ENCODE measurements around the gene MFSD12.
"Not testable (repeated sequence)": the region's sequence is repeated elsewhere in the genome, so short reads cannot be mapped to it uniquely, and the experiment has no call there.

Gene MFSD12

DNA sequence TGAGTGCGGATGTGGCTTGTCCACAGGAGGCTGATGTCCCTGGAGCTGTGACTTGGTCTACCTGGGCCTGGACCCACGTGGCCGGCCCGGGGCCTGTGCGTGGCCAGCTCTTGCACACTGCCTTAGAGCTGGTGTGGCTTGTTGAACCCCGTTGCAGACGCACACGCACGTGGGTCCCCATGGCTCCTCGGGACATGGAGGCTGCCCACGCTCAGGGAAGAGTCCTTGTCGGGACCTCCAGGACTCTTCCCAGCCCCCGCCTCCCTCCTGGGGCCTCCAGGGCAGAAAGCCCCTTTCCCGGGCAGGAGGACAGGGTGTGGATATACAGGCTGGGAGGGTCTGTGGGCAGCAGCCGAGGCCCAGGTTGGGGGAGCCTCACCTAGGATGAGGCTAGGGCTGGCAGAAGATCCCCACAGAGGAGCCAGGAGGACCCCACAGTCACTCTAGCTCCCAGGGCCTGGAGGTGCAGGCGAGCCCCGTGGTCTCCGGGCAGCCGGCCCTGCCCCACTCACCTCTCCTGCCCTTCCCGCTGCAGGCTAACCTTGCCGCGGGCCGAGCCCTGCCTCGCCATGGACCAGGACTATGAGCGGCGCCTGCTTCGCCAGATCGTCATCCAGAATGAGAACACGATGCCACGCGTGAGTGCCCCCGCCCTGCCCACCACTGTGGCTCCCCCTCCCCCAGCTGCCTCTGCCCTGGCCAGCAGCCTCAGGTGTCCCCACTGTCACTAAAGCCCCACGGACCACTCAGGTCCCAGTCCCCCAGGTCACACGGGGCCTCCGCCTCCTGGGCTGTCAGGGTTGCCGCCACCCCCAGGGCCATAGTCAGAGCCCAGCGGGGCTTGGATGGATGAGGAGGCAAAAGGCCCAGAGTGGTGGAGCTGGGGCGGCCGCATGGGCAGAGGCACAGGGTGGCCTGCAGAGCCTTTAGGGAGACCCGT, 34.7 kb downstream of the MFSD12 start:
- no peak for DNase-seq (ENCODE audit: low read depth)

DNA sequence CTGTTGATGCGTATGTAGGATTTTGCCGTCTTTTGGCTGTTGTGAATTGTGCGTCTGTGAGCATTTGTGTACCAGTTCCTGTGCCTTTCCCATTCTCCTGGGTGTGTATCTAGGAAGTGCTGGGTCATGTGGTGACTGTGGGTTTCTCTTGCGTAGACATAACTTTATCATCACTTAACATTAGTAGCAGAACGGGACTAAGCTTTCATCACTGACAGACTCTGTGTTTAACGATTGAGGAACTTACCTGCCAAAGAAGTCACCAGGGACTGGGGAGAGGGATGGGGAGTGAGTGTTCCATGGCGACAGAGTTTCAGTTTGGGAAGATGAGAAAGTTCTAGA, 36.3 kb downstream of the MFSD12 start:
- DNase-seq (ENCODE audit: low read depth), result no peak

DNA sequence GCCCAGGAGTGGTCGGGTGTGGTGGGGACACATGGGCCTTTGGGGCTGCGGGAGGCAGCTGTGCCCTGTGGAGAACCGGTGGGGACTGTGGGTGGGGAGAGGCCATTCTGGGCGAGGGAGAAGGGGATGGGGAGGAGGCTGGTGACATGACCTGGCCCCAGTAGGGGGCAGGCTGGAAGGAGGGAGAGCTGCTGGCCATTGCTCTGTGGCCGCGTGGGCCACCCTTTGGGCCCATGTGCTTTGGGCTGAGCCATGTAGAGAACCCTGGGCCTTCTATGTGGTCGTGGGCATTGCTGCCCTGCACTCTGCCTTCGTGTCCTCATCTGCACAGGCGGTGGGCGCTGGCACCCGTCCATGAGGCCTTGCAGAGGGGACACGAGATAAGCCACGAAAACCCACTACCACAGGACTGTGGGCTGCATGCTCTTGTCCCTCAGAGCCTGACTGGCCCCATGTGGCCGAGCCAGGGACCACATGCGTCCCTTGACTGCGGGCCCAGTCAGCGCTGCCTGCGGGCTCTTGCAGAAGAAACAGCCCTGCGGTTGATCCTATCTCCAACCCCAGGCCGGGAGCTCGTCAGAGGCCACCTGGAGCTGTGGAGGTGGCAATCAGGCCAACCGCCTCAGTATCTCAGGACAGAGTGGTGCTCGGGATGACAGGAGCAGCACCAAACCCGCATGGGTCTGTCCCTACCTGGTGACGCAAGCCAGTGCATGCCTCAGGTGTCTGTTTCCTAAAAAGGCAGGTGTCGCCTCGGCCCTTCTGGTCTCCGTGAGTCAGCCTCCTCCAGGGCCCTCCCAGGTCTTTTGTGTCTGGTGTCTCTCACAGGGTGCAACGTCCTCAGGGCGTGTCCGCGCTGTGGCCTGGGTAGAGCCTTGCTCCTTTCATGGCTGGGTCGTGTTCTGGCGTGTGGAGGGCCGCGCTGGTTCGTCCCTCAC, 37.0 kb downstream of the MFSD12 start:
- DNase-seq (ENCODE audit: low read depth), result no peak

DNA sequence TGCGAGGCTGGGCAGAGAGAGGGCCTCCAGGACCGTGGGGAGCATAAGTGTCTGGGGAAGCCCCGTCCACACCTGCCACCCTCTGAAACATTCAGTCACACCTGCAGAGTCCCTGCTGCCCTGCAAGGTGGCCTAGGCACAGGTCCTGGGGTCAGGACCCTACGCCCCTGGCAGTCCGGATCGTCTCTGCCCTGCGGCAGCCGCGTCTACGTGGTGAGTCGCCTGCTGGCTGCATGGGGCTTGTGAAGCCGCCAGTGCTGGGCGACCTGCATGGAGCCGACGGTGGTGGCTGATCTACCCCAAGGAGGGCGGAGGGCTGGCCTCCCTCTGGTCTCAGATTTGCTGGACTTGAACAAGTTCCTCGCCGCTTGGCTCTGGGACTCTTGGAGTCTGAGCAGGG, 38.3 kb downstream of the MFSD12 start:
- no peak for DNase-seq (ENCODE audit: low read depth)

DNA sequence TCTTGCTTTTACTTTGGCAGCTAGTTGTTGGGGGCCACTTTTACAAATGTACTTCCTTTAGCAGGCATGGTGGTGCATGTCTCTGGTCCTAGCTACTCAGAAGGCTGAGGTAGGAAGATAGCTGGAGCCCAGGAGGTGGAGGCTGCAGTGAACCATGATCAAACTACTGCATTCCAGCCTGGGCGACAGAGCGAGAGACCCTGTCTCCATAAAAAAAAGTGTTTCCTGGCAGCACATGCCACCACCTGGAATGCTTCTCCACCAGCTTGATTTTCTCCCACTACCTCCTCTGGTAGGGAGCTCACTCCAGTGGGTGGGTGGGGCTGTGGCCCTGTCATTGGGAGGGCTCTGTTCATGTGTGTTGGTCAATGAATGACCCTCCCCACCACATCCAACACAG, 38.7 kb downstream of the MFSD12 start:
- DNase-seq (ENCODE audit: low read depth), result no peak

DNA sequence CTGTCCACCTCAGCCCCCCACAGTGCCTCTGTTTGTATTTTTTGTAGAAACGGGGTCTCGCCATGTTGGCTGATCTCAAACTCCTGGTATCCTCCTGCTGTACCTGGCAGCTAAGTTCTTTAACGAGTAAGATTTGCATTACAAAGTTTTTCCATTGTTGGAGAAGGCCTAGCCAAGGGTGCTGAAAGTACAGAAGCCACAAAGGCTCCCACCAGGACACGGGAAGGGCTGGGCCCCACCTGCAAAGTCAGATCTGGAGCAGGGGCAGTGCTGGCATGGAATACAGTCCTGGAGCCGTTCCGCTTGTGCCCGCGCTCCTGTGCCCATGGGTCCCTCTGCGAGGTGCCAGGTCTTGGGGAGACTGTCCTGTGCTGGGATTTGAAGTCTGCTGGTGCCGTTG, 39.1 kb downstream of the MFSD12 start:
- DNase-seq (ENCODE audit: low read depth), result no peak

DNA sequence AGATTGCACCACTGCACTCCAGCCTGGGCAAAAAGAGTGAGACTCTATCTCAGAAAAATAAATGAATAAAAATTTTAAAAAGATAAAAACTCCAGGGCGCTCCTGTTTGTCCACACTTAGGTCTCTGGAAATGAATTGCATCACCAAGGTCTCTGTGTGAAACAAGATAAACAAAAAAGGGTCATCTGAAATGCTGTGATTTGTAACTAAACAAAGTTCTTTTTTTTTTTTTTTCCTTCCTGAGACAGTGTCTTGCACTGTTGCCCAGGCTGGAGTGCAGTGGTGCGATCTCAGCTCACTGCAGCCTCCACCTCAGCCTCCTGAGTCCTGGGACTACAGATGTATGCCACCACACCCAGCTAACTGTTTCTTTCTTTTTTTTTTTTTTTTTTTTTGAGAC, 39.7 kb downstream of the MFSD12 start:
- no peak for DNase-seq (ENCODE audit: low read depth)

DNA sequence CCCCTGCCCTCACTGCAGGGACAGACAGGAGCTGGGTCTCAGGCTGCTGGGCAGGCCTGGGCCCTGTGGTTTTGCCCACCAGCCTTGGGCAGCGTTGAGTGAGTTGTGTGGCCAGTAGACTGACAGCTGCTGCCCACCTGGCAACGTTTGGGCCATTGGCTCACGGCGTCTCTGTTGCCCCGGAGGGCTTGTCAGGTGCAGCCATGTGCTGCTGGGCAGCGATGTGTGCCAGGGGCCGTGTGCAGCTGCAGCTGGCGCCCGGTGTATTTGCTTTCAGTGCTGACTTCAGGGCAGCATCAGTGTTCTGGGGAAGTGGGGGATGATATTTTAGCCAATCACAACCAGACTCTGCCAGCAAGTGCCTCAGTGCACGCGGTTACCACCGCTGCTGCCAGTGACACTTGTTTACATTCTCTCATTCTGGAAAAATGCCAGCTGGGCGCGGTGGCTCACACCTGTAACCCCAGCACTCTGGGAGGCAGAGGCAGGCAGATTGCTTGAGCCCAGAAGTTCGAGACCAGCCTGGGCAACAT, 40.6 kb downstream of the MFSD12 start:
- no peak for DNase-seq (ENCODE audit: low read depth)

DNA sequence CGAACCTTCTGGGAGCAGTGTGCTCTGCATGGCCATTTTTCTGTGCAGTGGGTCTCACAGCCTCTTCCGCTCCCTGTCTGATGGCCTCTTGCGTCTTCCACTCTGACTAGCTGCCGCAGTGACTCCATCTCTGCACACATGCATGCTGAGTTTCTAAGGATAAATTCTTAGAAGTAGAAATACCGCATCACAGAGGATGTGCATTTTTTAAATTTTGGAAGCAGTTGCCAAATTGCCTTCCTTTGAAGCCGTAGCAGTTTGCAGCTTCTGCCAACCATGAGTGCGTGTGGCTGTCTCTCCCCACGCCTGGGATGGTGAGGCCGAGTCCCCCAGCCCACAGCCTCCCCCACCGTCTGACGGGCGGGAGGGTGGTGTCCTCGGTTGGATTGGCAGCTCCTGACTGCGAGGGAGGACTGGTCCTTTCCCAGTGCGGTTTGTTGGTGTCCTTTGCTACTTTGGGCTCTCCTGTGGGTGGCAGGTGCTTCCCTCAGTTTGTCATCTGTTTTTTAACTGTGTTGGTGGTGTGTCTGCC, 41.4 kb downstream of the MFSD12 start:
- DNase-seq (ENCODE audit: low read depth), result no peak

DNA sequence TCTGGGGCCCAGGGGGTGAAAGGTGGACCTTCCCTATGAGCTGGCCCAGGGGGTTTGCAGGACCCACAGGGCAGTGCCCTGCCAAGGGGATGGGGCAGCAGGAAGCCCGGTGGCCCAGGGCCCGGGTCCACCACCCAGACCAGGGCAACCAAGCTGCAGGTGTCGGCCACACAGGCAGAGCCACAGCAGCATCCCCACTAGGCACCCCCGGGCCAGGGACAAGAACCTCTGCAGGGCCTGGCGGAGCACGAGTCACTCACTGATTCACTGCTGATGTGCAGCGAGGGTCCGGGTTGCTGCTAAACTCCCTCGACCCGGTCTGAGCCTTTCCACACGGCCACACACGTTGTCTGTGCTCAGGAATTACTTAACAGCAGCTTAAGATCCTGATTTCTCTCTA, 42.5 kb downstream of the MFSD12 start:
- no peak for DNase-seq (ENCODE audit: low read depth)

DNA sequence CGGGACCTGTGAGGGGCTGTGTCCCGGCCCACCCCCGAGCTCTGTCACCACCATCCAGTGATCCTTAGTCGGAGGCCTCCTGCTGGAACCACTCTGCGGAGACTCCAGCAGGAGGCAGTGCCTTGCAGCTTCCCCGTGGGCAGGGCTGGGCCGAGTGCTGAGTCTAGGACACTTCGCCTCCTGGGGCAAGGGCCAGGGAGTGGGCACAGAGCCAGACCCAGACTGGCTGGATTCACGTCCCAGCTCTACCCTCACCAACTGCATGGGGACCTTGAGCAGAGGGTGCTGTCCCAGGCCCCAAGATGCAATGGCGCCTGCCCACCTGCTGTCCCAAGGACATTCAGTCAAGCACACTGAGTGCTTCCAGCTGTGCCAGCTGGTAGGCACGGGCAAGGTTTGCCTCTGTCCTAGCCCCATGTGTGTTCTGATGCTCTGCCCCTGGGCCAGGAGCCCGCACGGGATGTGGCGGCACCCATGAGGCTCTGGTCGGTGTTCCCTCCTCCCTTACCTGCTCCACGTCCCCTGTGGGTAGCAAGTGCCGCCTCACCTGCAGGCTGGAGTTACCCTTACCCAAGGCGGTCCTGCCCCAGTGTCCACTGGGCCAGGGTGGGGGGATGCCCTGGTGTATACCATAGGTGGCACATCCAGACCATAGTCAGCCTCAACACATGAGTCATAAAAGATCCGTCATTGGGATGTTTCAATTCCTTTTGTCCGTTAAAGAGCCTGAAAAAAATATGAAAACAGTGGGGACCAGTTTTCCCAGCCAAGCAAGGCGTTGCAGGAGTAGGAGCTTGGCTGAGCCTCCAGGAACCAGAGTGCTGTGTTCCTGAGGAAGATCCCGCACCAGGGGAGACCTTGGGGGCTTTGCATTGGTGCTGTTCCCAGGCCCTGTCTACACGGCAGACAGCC, 43.9 kb downstream of the MFSD12 start:
- DNase-seq (ENCODE audit: low read depth), result no peak

DNA sequence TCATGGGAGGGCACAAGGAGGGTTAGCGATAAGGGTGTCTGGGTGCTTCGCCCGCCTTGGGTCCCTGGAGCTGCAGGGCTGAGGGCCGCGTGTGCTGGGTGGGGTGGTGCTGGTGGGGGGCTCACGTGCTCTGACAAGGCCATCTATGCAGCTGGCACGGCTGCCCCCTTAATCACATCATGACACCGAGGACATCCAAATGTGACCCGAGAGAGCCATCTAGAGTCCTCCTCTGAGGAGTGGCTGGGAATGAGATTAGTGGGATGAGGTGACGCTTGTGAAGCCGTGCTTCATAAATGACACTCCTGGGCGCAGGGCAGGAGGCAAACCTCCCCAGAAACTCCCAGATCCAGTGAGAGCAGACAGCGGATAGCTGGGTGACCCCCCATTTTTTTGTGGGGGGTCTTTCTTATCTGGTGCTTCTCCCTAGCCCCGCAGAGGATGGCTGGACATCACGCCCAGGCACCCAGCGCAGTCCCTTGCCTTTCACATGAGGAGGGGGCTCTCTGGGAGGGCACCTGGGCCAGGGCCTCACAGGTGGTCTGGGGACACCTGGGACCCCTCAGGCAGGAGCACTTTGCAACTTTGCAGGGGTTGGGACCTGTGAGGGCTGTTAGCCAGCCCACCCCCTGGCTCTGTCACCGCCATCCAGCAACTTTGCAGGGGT, 44.7 kb downstream of the MFSD12 start:
- no peak for DNase-seq (ENCODE audit: low read depth)

DNA sequence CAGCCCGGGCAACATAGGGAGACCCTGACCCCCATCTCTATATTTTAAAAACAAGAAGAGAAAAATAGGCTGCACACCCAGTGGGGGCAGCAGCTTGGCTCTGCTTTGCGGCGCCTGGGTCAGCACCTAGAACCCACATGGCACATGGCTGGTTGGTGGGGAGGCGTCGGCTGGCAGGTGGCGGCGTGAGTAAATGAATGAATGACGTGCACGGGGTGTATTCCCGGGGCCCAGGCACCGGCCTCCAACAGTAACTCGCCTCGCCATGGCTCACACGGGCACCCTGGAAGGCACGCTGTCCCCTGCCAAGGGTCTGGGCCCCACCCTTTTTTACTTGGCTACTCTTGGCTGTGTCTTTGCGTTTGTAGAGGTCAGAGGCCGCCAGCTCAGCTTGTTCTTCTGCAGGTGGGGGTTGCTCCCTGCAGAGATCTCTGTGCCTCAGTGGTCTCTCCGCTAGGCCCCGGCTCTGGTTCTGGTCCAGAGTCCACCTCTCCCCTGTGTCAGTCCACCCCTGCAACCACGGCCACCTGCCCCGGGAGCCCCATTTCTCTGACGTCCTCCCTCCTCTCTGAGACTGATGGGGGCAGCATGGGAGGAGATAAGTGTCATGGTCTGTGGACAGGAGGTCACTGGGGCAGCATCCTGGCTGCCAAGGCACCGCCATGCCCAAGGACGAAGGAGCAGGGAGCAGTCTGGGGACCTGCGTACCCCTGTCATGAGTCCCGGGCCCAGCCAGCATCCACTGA, 45.7 kb downstream of the MFSD12 start:
- DNase-seq (ENCODE audit: low read depth), result no peak

DNA sequence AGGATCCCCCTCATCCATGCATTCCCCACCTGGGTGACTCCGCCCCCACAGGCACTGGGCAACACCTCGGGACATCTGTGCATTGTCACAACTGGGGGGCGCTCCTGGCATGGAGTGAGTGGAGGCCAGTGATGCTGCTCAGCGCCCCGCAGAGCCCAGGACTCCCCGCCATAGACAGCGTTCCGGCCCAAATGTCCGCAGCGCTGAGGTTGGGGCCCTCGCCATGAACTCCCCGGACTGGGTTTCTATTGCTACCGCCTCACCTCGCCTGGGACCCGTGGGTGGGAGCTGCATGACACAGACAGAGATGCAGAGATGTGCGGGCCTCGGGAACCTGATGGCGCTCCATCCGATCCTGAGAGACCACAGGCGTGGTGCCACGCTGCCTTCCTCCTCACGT, 46.7 kb downstream of the MFSD12 start:
- DNase-seq (ENCODE audit: low read depth), result no peak

DNA sequence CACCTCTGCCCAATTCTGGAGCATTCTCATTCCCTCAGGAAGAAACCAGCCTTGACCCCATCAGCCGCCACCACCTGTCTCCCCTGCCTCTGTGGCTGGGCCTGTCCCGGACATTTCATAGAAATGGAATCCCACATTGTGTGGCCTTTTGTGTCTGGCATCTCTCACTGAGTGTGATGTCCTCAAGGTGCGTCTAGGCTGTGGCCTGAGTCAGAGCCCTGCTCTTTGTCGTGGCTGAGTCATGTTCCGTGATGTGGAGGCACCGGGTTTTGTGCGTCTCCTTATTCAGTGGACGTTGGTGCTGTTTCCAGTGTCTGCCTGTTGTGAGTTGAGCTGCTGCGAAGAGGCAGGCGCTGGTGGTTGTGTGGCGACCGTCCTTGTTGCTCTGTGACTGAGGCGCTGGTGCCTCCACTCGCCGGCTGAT, 47.8 kb downstream of the MFSD12 start:
- no peak for DNase-seq (ENCODE audit: low read depth)

DNA sequence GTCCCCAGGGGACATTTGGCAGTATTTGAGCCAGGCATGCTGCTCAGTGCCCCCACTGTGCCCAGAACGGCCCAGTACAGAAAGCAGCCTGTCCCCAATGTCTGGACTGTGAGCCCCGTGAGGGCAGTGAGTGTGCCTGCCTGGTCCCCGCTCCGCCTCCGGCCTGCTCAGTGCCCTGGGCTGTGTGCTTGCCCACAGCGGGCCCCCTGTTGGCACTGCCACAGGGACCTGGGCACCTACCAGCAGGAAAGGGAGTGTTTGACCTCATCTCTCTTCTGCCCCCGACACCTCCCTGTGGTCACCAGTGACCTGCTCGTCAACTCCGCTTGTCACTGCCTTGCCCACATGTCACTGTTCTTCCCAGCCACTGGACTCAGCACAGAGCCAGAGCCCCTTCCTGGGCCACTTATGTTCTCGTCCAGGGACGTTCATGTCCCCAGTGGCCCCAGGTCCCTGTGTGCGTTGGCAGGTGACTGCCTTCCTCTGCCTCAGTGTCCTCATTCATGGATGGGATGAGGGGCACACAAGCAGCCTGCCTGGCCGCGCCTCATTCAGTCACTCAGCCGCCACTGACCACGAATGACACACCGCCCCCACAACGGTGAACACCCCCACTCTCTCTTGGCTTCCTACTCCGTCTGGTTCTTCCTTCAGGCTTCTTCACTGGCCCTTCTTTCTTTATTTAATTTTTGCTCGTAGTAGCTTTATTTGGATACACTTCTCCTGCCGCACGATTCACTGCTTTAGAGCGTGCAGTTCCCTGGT, 48.4 kb downstream of the MFSD12 start:
- DNase-seq (ENCODE audit: low read depth), result no peak

DNA sequence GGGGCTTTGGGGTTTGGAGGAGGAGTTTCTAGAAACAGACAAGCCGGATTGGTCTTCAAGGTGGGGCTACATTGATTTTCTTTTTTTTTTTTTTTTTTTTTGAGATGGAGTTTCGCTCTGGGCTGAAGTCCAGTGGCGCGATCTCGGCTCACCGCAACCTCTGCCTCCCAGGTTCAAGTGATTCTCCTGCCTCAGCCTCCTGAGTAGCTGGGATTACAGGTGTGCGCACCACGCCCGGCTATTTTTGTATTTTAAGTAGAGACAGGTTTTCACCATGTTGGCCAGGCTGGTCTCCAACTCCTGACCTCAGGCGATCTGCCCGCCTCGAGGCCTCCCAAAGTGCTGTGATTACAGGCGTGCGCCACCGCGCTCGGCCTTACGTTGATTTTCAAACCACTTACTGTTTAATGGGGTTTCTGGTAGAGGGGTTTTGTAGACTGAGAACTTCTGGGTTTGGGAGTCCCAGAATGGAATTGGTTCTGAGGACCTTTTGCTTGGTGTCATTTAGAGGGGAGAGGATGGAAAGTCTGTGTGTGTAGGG, 49.2 kb downstream of the MFSD12 start:
- not testable (repeated sequence) for DNase-seq (ENCODE audit: low read depth)

DNA sequence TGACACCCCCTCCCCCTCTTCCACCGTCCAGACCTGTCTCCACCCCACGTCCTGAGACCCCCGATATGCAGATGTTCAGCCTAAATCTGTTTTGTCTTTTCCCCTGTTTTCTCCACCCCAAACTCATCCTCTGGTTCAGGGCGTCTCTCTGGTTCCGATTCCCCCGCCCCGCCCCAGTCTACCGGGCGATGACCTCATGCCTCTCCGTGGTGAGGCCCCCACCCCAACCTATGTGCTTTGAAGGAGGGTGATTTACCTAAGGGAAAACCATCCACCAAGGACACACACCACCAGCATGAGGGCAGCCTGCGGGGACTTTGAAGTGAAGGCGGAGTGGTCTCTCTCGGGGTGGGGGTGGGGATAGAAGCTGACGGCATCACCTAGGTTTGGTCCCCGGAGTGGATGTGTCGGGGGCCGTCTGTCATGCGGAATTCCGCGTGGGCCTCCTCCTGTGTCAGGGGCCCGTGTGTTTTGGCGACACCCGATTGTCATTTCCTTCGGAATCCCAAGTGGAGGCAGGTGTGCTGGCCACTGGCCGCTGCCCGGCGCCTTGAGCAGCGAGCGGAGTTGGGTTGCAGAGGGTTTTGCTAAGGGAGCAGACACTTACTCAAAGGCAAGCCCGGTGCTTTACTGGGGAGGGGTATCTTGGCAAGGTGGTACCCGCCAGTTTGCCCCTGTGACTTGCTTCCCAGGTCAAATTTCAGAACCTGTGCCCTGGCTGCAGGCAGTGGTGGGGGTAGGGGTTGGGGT, 49.8 kb downstream of the MFSD12 start:
- DNase-seq (ENCODE audit: low read depth), result peak; percentile 29
